ENCODE results near the gene GAS6.
"Not testable (repeated sequence)": the region's sequence is repeated elsewhere in the genome, so short reads cannot be mapped to it uniquely, and the experiment has no call there.

The GAS6 gene

GRCh38 chr13:113806104-113806471, 57.8 kb downstream of the GAS6 start:
- DNase-seq (ENCODE audit: low spot score): no peak

GRCh38 chr13:113805431-113806103, 58.3 kb downstream of the GAS6 start:
- DNase-seq (ENCODE audit: low spot score): no peak

- no peak for DNase-seq (ENCODE audit: low spot score)
Observed at GRCh38 chr13:113804703-113805430, 59.0 kb downstream of the GAS6 start.

GRCh38 chr13:113804017-113804702, 59.7 kb downstream of the GAS6 start:
- DNase-seq (ENCODE audit: low spot score): no peak

- DNase-seq (ENCODE audit: low spot score): no peak
Observed at GRCh38 chr13:113803409-113804016, 60.4 kb downstream of the GAS6 start.

- DNase-seq (ENCODE audit: low spot score): no peak
Observed at GRCh38 chr13:113802761-113803160, 61.1 kb downstream of the GAS6 start.

GRCh38 chr13:113802090-113802531, 61.8 kb downstream of the GAS6 start:
- DNase-seq (ENCODE audit: low spot score): no peak

- no peak for DNase-seq (ENCODE audit: low spot score)
Observed at GRCh38 chr13:113801289-113801961, 62.5 kb downstream of the GAS6 start.

GRCh38 chr13:113800576-113800926, 63.3 kb downstream of the GAS6 start:
- no peak for DNase-seq (ENCODE audit: low spot score)

- no peak for DNase-seq (ENCODE audit: low spot score)
Observed at GRCh38 chr13:113798200-113798811, 65.6 kb downstream of the GAS6 start.

GRCh38 chr13:113796964-113797676, 66.8 kb downstream of the GAS6 start:
- no peak for DNase-seq (ENCODE audit: low spot score)

GRCh38 chr13:113796211-113796963, 67.5 kb downstream of the GAS6 start:
- DNase-seq (ENCODE audit: low spot score): no peak

GRCh38 chr13:113795362-113795761, 68.5 kb downstream of the GAS6 start:
- DNase-seq (ENCODE audit: low spot score): not testable (repeated sequence)

GRCh38 chr13:113794764-113795173, 69.1 kb downstream of the GAS6 start:
- DNase-seq (ENCODE audit: low spot score): no peak

GRCh38 chr13:113794086-113794485, 69.8 kb downstream of the GAS6 start:
- DNase-seq (ENCODE audit: low spot score): no peak

- DNase-seq (ENCODE audit: low spot score): no peak
Observed at GRCh38 chr13:113793718-113794085, 70.2 kb downstream of the GAS6 start.

GRCh38 chr13:113792886-113793717, 70.8 kb downstream of the GAS6 start:
- DNase-seq (ENCODE audit: low spot score): no peak

GRCh38 chr13:113792236-113792770, 71.6 kb downstream of the GAS6 start:
- DNase-seq (ENCODE audit: low spot score): no peak

GRCh38 chr13:113791761-113792160, 72.1 kb downstream of the GAS6 start:
- DNase-seq (ENCODE audit: low spot score): no peak

All from D341Med (cell line).